Mesenchymal stem cell (in vitro differentiated cells and primary cell): Measurements from ENCODE around the gene EPHA1.

Source experiments
- small RNA-seq: library from polyadenylated mRNA; stranded (forward); fragments of <200 nt; extraction: miRNeasy Mini kit (QIAGEN cat#:217004); gene quantifications from one replicate; pipeline ENCODE3, GENCODE V24; 2013; ENCODE audit warnings: low read depth

Gene EPHA1

Small RNA genes lying within 50 kb of the gene (small RNA-seq; reads per million reads assigned to genes)
- gene MIR6892 = 1.4 reads per million
